Adrenal gland (tissue), 12 donors: Measurements from ENCODE around the gene MAP3K12. TPM values are rescaled to one million over a fixed set of nuclear protein-coding genes. Genes with fewer than 3 reads are reported as not detected.
A peak's percentile ranks its signal among the peaks of the same experiment; 100 is the strongest.

Experiments
- DNase-seq, 7 donors: peaks; one replicate each; pipeline ENCODE4 v3.0.0-alpha.2; 2019 to 2020
- H3K27ac ChIP-seq, 5 donors: fragments of 200-600 bp; sonication (generic) in 4 of 5; 1 replicate in 3 of 5; 2 replicates in 2 of 5; pipeline versions ENCODE4 v1.5.1 to v1.8.0; 2016 to 2020; ENCODE audit warnings: mild to moderate bottlenecking in 1 of 5
- H3K27me3 ChIP-seq: fragments of 200-600 bp; 2 replicates; pipeline ENCODE4 v1.8.0; 2021
- H3K36me3 ChIP-seq, 2 donors: fragments of 200-600 bp; replicated peaks in 1 of 2; 1 replicate in 1 of 2; 2 replicates in 1 of 2; pipeline versions ENCODE4 v1.5.1 to v1.8.0; 2018 to 2022
- H3K4me1 ChIP-seq, 2 donors: fragments of 200-600 bp; replicated peaks in 1 of 2; 1 replicate in 1 of 2; 2 replicates in 1 of 2; pipeline versions ENCODE4 v1.5.1 to v1.8.0; 2018 to 2021
- H3K4me3 ChIP-seq, 4 donors: fragments of 200-600 bp; sonication (generic) in 3 of 4; one replicate each; pipeline ENCODE4 v1.5.1; 2016 to 2018
- H3K9me3 ChIP-seq, 3 donors: fragments of 200-600 bp; sonication (generic) in 1 of 3; replicated peaks in 1 of 3; 1 replicate in 2 of 3; 2 replicates in 1 of 3; pipeline versions ENCODE4 v1.5.1 to v1.8.0; 2016 to 2021
- CTCF ChIP-seq, 6 experiments: fragments of 450-650 bp in 4 of 6; fragments of 200-600 bp in 2 of 6; sonication (generic) in 1 of 6; IDR thresholded peaks; 1 replicate in 5 of 6; 2 replicates in 1 of 6; pipeline versions ENCODE4 v1.5.1 to v1.8.0; 2016 to 2021; ENCODE audit warnings: antibody characterized with exemption in 6 of 6, mild to moderate bottlenecking in 2 of 6, moderate library complexity in 1 of 6
- POLR2A ChIP-seq, 2 donors: fragments of 450-650 bp; IDR thresholded peaks; one replicate each; pipeline ENCODE4 v1.6.1; 2017; ENCODE audit warnings: antibody characterized with exemption in 2 of 2, mild to moderate bottlenecking in 2 of 2, moderate library complexity in 1 of 2
- WGBS, 4 donors: extraction: QIAGEN DNeasy Blood & Tissue Kit in 2 of 4; methylation state at CpG; one replicate each; pipeline versions ENCODE4 v1.1.5 to v1.1.7; 2013 to 2017; 5-methylcytosine and 5-hydroxymethylcytosine counted together
- intact Hi-C, 2 donors: fragments of 100-400 bp; cut with DNase I; formaldehyde crosslinking; loops; one replicate each; pipeline versions ENCODE4 v1.14.1 to v1.15.0; 2022 to 2023
- polyA plus RNA-seq, 3 donors: library from polyadenylated mRNA; stranded (reverse); fragments of 200-250 nt in 2 of 3; fragments of 350-450 nt in 1 of 3; fragmentation: Illumina TruSeq in 1 of 3; extraction: RNeasy Lipid Tissue Mini Kit (QIAGEN cat#74804) in 1 of 3; gene quantifications; one replicate each; pipeline ENCODE4 v1.2.3, GENCODE V29; 2013 to 2014
- total RNA-seq, 9 donors: library from RNA; depleted of rRNA in 4 of 9; stranded (reverse); fragments of >200 nt in 4 of 9; fragments of 120-200 nt in 1 of 9; fragmentation: NEBNext Ultra II Directional in 1 of 9; extraction: Animal tissue kit (Norgen Biotek cat#: 25700) in 1 of 9; gene quantifications; one replicate each; pipeline versions ENCODE4 v1.1.0 to v1.2.4, GENCODE V29; 2013 to 2023
- donor health status: healthy with polysubstance abuse.
- donor health status: Bipolar disorder and iron deficiency.
- donor health status: DM: yes; HTN: yes; CAD: no.
- donor health status: DM: no; HTN: no; CAD: no.
- donor health status: DM: no; HTN: no; CAD: no.
- donor health status: DM: yes; HTN: yes; CAD: no.

Gene MAP3K12
- total and polyA plus RNA-seq, 12 donors, result 6.9 to 85.1 (median 16.9) TPM

- H3K27me3 ChIP-seq, result no peaks in the 10 kb centered on the region
- no peak for DNase-seq
- TF ChIP-seq POLR2A (IDR thresholded peaks at IDR 0.05) (no peak), CTCF (IDR thresholded peaks at IDR 0.05) (no peak)
- H3K4me1 ChIP-seq, result no peaks in the 10 kb centered on the region
- H3K9me3 ChIP-seq, result no peaks in the 10 kb centered on the region
- 97 to 100% (median 98%) methylated on average over 13 of the region's 13 CpGs for WGBS, 4 donors
- no peak overlapping the region for H3K4me3 ChIP-seq
- H3K36me3 ChIP-seq, result peaks cover 0 to 79% of the 10 kb centered on the region in 2 donors
- H3K27ac ChIP-seq, result no peak overlapping the region
- intact Hi-C loops, result no loop called here
These were observed 25.2 kb upstream of the MAP3K12 start for GRCh38 chr12:53524476-53524875.

- Histone ChIP-seq H3K4me1 (no peaks in the 10 kb centered on the region), H3K36me3 (peaks cover 0 to 75% of the 10 kb centered on the region in 2 donors), H3K27ac (no peak overlapping the region), H3K4me3 (no peak overlapping the region), H3K27me3 (no peaks in the 10 kb centered on the region), H3K9me3 (no peaks in the 10 kb centered on the region)
- DNase-seq, result no peak
- 86 to 95% (median 94%) methylated on average over 3 of the region's 3 CpGs for WGBS, 4 donors
- TF ChIP-seq POLR2A (IDR thresholded peaks at IDR 0.05) (no peak), CTCF (IDR thresholded peaks at IDR 0.05) (no peak)
- intact Hi-C loops, result no loop called here
These were observed 23.9 kb upstream of the MAP3K12 start for GRCh38 chr12:53523131-53523530.

- 67 to 73% (median 70%) methylated on average over 5 of the region's 5 CpGs for WGBS, 4 donors
- H3K36me3 ChIP-seq, result peaks cover 0 to 87% of the 10 kb centered on the region in 2 donors
- TF ChIP-seq CTCF (IDR thresholded peaks at IDR 0.05), result no peak
- TF ChIP-seq POLR2A (IDR thresholded peaks at IDR 0.05), result no peak
- H3K4me3 ChIP-seq, result no peak overlapping the region
- no peaks in the 10 kb centered on the region for H3K9me3 ChIP-seq
- H3K27me3 ChIP-seq, result no peaks in the 10 kb centered on the region
- no peak overlapping the region for H3K27ac ChIP-seq
- intact Hi-C loops, result loop anchor here in 1 of 2 donors (10.0 kb wide), 1 partner anchor 174 kb away; no protein-coding TSS in a partner anchor
- peaks cover 0 to 6% of the 10 kb centered on the region in 2 donors for H3K4me1 ChIP-seq
- peak in 2 of 7 donors; percentile 26 to 49 for DNase-seq
These were observed 19.1 kb upstream of the MAP3K12 start for GRCh38 chr12:53518381-53518780.

GRCh38 chr12:53516758-53517455 is 17.6 kb upstream of the MAP3K12 start:
- Histone ChIP-seq H3K27me3 (no peaks in the 10 kb centered on the region), H3K27ac (no peak overlapping the region), H3K9me3 (no peaks in the 10 kb centered on the region), H3K36me3 (peaks cover 0 to 87% of the 10 kb centered on the region in 2 donors), H3K4me1 (peaks cover 0 to 6% of the 10 kb centered on the region in 2 donors), H3K4me3 (no peak overlapping the region)
- peak in 3 of 7 donors; percentile 49 to 62 (median 49) for DNase-seq
- TF ChIP-seq CTCF (IDR thresholded peaks at IDR 0.05) (no peak), POLR2A (IDR thresholded peaks at IDR 0.05) (no peak)
- intact Hi-C loops, result loop anchor here in 1 of 2 donors (10.0 kb wide), 1 partner anchor 172 kb away; no protein-coding TSS in a partner anchor
- 72 to 82% (median 78%) methylated on average over 6 to 13 of the region's 13 CpGs for WGBS, 4 donors
